Nucleus accumbens (tissue), 56 donors: ENCODE results near the gene SLC24A2.

Experiments
- DNase-seq, 56 donors: peaks; one replicate each; lab custom pipeline; 2025; lab: John Stamatoyannopoulos, UW

SLC24A2 gene

GRCh38 chr9:19768798-19769197, 20.0 kb downstream of the SLC24A2 start:
- DNase-seq: no peak

DNA sequence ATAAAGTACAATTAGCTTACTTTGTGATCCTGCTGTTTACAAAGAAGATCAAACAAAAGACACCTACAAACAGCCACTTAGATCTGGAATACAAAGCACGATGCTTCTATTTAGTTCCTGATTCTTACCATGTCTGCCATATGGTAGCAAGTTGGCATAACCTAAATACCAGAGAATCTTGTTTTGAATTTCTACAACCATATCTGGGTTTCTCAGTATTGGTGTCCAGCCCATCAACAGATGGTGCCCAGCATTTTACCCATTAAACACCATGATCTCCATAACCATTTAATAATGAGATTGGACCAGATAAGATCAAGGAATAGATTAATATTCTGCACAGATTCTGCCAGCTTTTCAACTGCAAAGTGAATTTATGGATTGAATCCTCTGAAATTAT, 29.8 kb downstream of the SLC24A2 start:
- no peak for DNase-seq

DNA sequence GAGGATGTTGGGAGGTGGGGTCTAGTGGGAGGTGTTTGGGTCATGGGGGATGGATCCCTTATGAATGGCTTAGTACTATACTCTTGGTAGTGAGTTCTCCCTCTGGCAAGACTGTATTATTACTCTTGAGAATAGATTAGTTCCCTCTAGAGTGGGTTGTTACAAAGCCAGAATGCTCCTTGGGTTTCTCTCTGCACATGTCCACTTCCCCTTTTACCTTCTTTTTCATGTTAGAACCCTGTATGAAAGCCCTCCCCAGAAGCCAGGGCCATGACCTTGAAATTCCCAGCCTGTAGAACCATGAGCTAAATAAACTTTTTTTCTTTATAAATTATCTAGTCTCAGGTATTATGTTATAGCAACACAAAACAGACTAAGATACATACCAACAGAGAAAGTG, 31.1 kb downstream of the SLC24A2 start:
- no peak for DNase-seq

DNA sequence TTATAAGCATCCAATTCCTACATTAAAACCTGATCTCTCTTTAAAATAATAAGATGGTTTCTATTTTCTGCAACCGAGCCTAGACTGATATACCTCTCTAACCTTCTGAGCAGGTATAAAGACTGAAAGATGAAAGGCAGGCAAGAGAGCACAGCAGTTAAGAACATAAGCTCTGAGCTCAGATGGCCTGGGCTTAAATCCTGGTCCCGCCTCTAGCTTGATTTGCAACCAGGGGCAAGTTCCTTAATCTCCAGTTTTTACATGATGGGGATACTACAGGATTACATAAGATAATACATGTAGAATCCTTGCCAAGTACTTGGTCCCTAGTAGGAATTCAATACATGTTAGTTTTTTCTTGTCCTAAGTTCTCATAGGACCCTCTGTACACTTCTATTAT, 33.9 kb downstream of the SLC24A2 start:
- DNase-seq: no peak

DNA sequence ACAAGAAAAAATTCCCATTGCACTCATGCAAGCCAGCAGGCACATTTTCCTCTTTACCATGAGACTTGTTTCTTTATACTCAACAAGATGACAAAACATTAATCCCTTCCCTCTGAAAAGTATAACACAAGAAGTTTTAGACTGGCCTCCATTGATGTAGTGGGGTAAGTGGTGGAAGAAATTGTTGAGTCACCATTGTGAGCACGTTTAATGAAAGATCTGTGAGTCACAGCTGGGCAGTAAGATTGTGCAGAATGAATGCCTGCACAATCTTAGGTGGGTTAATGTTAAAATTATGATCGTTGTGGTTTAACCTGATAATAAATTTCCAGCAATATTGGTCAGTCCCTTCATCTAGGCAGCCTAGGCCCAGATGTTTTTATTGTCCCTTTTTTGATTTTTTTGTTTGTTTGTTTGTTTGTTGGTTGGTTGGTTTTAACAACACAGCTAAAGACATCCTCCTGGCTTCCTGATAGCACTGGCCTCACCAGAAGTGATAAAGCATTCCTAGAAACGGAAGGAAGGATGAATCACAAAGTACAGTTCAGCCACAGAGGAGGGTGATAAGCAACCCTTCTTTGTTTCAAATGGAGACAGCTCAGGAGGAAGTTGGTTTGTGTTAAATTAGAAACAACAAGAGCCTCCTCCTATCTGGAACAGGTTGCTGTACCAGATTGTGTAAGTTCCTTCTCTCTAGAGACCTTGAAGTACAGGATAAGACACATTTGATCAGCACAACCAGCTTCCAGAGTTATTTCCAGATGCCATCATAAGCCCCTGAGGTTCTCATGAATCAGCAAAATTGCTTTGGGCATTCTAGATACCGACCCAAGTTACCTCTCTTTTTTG, 40.3 kb downstream of the SLC24A2 start:
- no peak for DNase-seq

GRCh38 chr9:19746223-19746622, 42.6 kb downstream of the SLC24A2 start:
- no peak for DNase-seq

DNA sequence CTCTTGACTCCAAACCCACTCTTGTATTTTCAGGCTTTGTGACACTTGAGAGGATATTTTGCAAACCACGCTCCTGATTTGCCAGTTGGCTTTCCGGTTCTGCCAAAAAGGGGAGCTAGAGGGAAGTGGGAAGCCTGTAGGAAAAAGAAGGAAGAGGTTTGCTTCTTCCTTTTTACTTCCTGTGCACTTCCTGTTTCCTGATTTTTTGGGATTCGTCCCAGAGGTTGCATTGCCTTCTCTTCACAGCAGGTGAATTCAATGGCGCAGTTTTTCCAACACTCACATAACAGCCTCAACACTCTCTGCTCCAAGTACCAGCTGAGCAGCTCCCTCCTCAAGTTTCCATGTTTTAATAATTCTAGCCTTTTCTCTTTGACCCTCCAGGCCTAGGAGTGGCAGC, 47.7 kb downstream of the SLC24A2 start:
- DNase-seq: no peak
